Measurements from ENCODE around the gene CCDC184.
A peak's percentile ranks its signal among the peaks of the same experiment; 100 is the strongest.

The CCDC184 gene

GRCh38 chr12:48198672-48198971 is 15.2 kb downstream of the CCDC184 start:
- H3K4me2 ChIP-seq (ENCODE audit: low read depth, low read length, poor library complexity, severe bottlenecking): peak overlapping the region; percentile 53

GRCh38 chr12:48198985-48199384 is 15.5 kb downstream of the CCDC184 start:
- no peak overlapping the region for H3K4me2 ChIP-seq (ENCODE audit: low read depth, low read length, poor library complexity, severe bottlenecking)
- no peaks in the 10 kb centered on the region for H3K36me3 ChIP-seq (ENCODE audit: low read length)
- H3K27ac ChIP-seq (ENCODE audit: low read depth, low read length): no peak overlapping the region
- H3K27me3 ChIP-seq (ENCODE audit: low read length): no peaks in the 10 kb centered on the region
- H3K9me2 ChIP-seq (replicated peaks; ENCODE audit: insufficient read depth, low read length): no peaks in the 10 kb centered on the region
- H3K79me2 ChIP-seq (ENCODE audit: insufficient read depth, low read length): no peaks in the 10 kb centered on the region
- H3K4me3 ChIP-seq (ENCODE audit: insufficient read depth, low read length, poor library complexity, severe bottlenecking): no peak overlapping the region
- H2AFZ ChIP-seq (ENCODE audit: low read depth, low read length, severe bottlenecking): no peak overlapping the region
- no peak overlapping the region for H3K9ac ChIP-seq (ENCODE audit: low read length)
- TF ChIP-seq EZH2phosphoT487 (conservative IDR thresholded peaks at IDR 0.05; ENCODE audit: low read length): no peak
- TF ChIP-seq CTCF (IDR thresholded peaks at IDR 0.05; ENCODE audit: insufficient read depth, low read length, poor library complexity, severe bottlenecking): no peak
- H3K9me3 ChIP-seq (ENCODE audit: insufficient read depth, low read length): no peaks in the 10 kb centered on the region
- no peaks in the 10 kb centered on the region for H3F3A ChIP-seq (ENCODE audit: insufficient read depth)
- no peaks in the 10 kb centered on the region for H4K20me1 ChIP-seq (ENCODE audit: low read depth, low read length)

More at GRCh38 chr12:48198672-48198971, 15.2 kb downstream of the CCDC184 start:
- H3K9ac ChIP-seq (ENCODE audit: low read length): peak overlapping the region; percentile 53
- no peaks in the 10 kb centered on the region for H3K9me2 ChIP-seq (replicated peaks; ENCODE audit: insufficient read depth, low read length)
- H4K20me1 ChIP-seq (ENCODE audit: low read depth, low read length): no peaks in the 10 kb centered on the region
- H3K9me3 ChIP-seq (ENCODE audit: insufficient read depth, low read length): no peaks in the 10 kb centered on the region
- no peaks in the 10 kb centered on the region for H3K36me3 ChIP-seq (ENCODE audit: low read length)
- TF ChIP-seq CTCF (IDR thresholded peaks at IDR 0.05; ENCODE audit: insufficient read depth, low read length, poor library complexity, severe bottlenecking) (no peak), EZH2phosphoT487 (conservative IDR thresholded peaks at IDR 0.05; ENCODE audit: low read length) (no peak)
- H3K27ac ChIP-seq (ENCODE audit: low read depth, low read length): no peak overlapping the region
- H2AFZ ChIP-seq (ENCODE audit: low read depth, low read length, severe bottlenecking): peak overlapping the region; percentile 90
- H3K27me3 ChIP-seq (ENCODE audit: low read length): no peaks in the 10 kb centered on the region
- H3K4me3 ChIP-seq (ENCODE audit: insufficient read depth, low read length, poor library complexity, severe bottlenecking): peak overlapping the region; percentile 48
- no peaks in the 10 kb centered on the region for H3K79me2 ChIP-seq (ENCODE audit: insufficient read depth, low read length)
- no peaks in the 10 kb centered on the region for H3F3A ChIP-seq (ENCODE audit: insufficient read depth)

- Histone ChIP-seq H3K27ac (ENCODE audit: low read depth, low read length) (no peak overlapping the region), H3K36me3 (ENCODE audit: low read length) (no peaks in the 10 kb centered on the region), H4K20me1 (ENCODE audit: low read depth, low read length) (no peaks in the 10 kb centered on the region), H3K9me3 (ENCODE audit: insufficient read depth, low read length) (no peaks in the 10 kb centered on the region), H3K9me2 (replicated peaks; ENCODE audit: insufficient read depth, low read length) (no peaks in the 10 kb centered on the region), H2AFZ (ENCODE audit: low read depth, low read length, severe bottlenecking) (no peak overlapping the region), H3K79me2 (ENCODE audit: insufficient read depth, low read length) (no peaks in the 10 kb centered on the region), H3K4me3 (ENCODE audit: insufficient read depth, low read length, poor library complexity, severe bottlenecking) (no peak overlapping the region), H3K4me2 (ENCODE audit: low read depth, low read length, poor library complexity, severe bottlenecking) (no peak overlapping the region), H3K27me3 (ENCODE audit: low read length) (no peaks in the 10 kb centered on the region), H3K9ac (ENCODE audit: low read length) (no peak overlapping the region), H3F3A (ENCODE audit: insufficient read depth) (no peaks in the 10 kb centered on the region)
- TF ChIP-seq CTCF (IDR thresholded peaks at IDR 0.05; ENCODE audit: insufficient read depth, low read length, poor library complexity, severe bottlenecking) (no peak), EZH2phosphoT487 (conservative IDR thresholded peaks at IDR 0.05; ENCODE audit: low read length) (no peak)
Observed at GRCh38 chr12:48199774-48200221, 16.4 kb downstream of the CCDC184 start.

Measured in SU-DHL-6 (cell line).